Peyer's patch (tissue), 4 donors: Measurements from ENCODE around the gene MIA2. TPM values are rescaled to one million over a fixed set of nuclear protein-coding genes. Genes with fewer than 3 reads are reported as not detected.
"Not testable (repeated sequence)": the region's sequence is repeated elsewhere in the genome, so short reads cannot be mapped to it uniquely, and the experiment has no call there.

Experiments used
- DNase-seq, 3 donors: peaks; one replicate each; pipeline ENCODE4 v3.0.0-alpha.2; 2017 to 2019
- H3K27ac ChIP-seq, 4 donors: fragments of 200-600 bp; sonication (generic); one replicate each; pipeline ENCODE4 v1.5.1; 2016 to 2019
- H3K27me3 ChIP-seq, 2 donors: fragments of 200-600 bp; sonication (generic); one replicate each; pipeline ENCODE4 v1.5.1; 2019
- H3K36me3 ChIP-seq, 3 donors: fragments of 200-600 bp; sonication (generic); one replicate each; pipeline ENCODE4 v1.5.1; 2016 to 2019
- H3K4me1 ChIP-seq, 4 donors: fragments of 200-600 bp; sonication (generic); one replicate each; pipeline ENCODE4 v1.5.1; 2016 to 2019
- H3K4me3 ChIP-seq, 4 donors: fragments of 200-600 bp; sonication (generic); 1 replicate in 3 of 4; 2 replicates in 1 of 4; pipeline ENCODE4 v1.5.1; 2016 to 2019; ENCODE audit warnings: mild to moderate bottlenecking in 1 of 4
- H3K9me3 ChIP-seq, 4 donors: fragments of 200-600 bp; sonication (generic); one replicate each; pipeline ENCODE4 v1.5.1; 2016 to 2019; ENCODE audit warnings: mild to moderate bottlenecking in 1 of 4
- CTCF ChIP-seq, 6 experiments: fragments of 450-650 bp in 4 of 6; fragments of 200-600 bp in 2 of 6; sonication (generic) in 1 of 6; IDR thresholded peaks; one replicate each; pipeline ENCODE4 v1.5.1; 2017 to 2019; ENCODE audit warnings: antibody characterized with exemption in 6 of 6, mild to moderate bottlenecking in 3 of 6, moderate library complexity in 1 of 6
- POLR2A ChIP-seq, 2 donors: fragments of 450-650 bp; IDR thresholded peaks; one replicate each; pipeline ENCODE4 v1.5.1; 2017; ENCODE audit warnings: antibody characterized with exemption in 2 of 2, mild to moderate bottlenecking in 2 of 2, moderate library complexity in 2 of 2
- total RNA-seq, 4 donors: library from RNA; depleted of rRNA; stranded (reverse); fragments of >200 nt; gene quantifications; one replicate each; pipeline ENCODE4 v1.1.0, GENCODE V29; 2016

Gene MIA2
- total RNA-seq, 4 donors from 2014 or later: 44.6 to 143 (median 128) TPM

- DNase-seq: no peak
- Histone ChIP-seq H3K9me3 (no peaks in the 10 kb centered on the region), H3K36me3 (no peaks in the 10 kb centered on the region), H3K27ac (no peak overlapping the region), H3K4me3 (no peak overlapping the region), H3K27me3 (no peaks in the 10 kb centered on the region), H3K4me1 (peaks cover 0 to 3% (median 0%) of the 10 kb centered on the region in 4 donors)
- TF ChIP-seq CTCF (IDR thresholded peaks at IDR 0.05) (peak in 1 of 6 experiments; percentile 5), POLR2A (IDR thresholded peaks at IDR 0.05) (no peak)
These were observed 930 bp upstream of the MIA2 start for GRCh38 chr14:39232554-39233415.

- not testable (repeated sequence) for H3K36me3 ChIP-seq, H3K27me3 ChIP-seq, H3K27ac ChIP-seq, DNase-seq, H3K9me3 ChIP-seq, H3K4me1 ChIP-seq
- H3K4me3 ChIP-seq: peak overlapping the region in 2 of 4 donors; percentile 45 to 48
These were observed 1.3 kb downstream of the MIA2 start for GRCh38 chr14:39234986-39235385.

GRCh38 chr14:39235466-39235865, 1.8 kb downstream of the MIA2 start:
- H3K27me3 ChIP-seq, H3K36me3 ChIP-seq, H3K9me3 ChIP-seq, H3K4me1 ChIP-seq, DNase-seq, H3K27ac ChIP-seq: not testable (repeated sequence)
- peak overlapping the region in 2 of 4 donors; percentile 45 to 48 for H3K4me3 ChIP-seq

GRCh38 chr14:39240769-39241168, 7.1 kb downstream of the MIA2 start:
- Histone ChIP-seq H3K9me3 (no peaks in the 10 kb centered on the region), H3K27ac (no peak overlapping the region), H3K27me3 (no peaks in the 10 kb centered on the region), H3K4me1 (no peaks in the 10 kb centered on the region), H3K36me3 (peaks cover 0 to 5% (median 0%) of the 10 kb centered on the region in 3 donors), H3K4me3 (no peak overlapping the region)
- TF ChIP-seq CTCF (IDR thresholded peaks at IDR 0.05) (no peak), POLR2A (IDR thresholded peaks at IDR 0.05) (no peak)
- no peak for DNase-seq

GRCh38 chr14:39241637-39242036, 7.9 kb downstream of the MIA2 start:
- TF ChIP-seq CTCF (IDR thresholded peaks at IDR 0.05) (no peak), POLR2A (IDR thresholded peaks at IDR 0.05) (no peak)
- H3K27ac ChIP-seq: no peak overlapping the region

GRCh38 chr14:39243831-39244230, 10.1 kb downstream of the MIA2 start:
- DNase-seq: no peak
- TF ChIP-seq CTCF (IDR thresholded peaks at IDR 0.05) (no peak), POLR2A (IDR thresholded peaks at IDR 0.05) (no peak)
- no peaks in the 10 kb centered on the region for H3K27me3 ChIP-seq

More at GRCh38 chr14:39241637-39242036, 7.9 kb downstream of the MIA2 start:
- peaks cover 0 to 5% (median 0%) of the 10 kb centered on the region in 3 donors for H3K36me3 ChIP-seq
- H3K4me1 ChIP-seq: no peaks in the 10 kb centered on the region
- H3K9me3 ChIP-seq: no peaks in the 10 kb centered on the region
- no peak overlapping the region for H3K4me3 ChIP-seq
- H3K27me3 ChIP-seq: no peaks in the 10 kb centered on the region
- DNase-seq: no peak

More at GRCh38 chr14:39243831-39244230, 10.1 kb downstream of the MIA2 start:
- Histone ChIP-seq H3K4me3 (no peak overlapping the region), H3K36me3 (peaks cover 0 to 5% (median 0%) of the 10 kb centered on the region in 3 donors), H3K9me3 (no peaks in the 10 kb centered on the region), H3K27ac (no peak overlapping the region), H3K4me1 (no peaks in the 10 kb centered on the region)
